NCI-H2227 (cell line): ENCODE results near the gene UBE2L6.

Experiments used
- DNase-seq: peaks from one replicate; lab custom pipeline; 2025; ENCODE audit not compliant: unreplicated experiment; lab: John Stamatoyannopoulos, UW

The UBE2L6 gene

GRCh38 chr11:57530596-57531507, 36.6 kb downstream of the UBE2L6 start, which contains the start of gene TIMM10:
TSS of gene TIMM10 (minus strand) at chr11:57530754. CDS start at chr11:57530189, 565 bp downstream.
- DNase-seq: peak; percentile 99

GRCh38 chr11:57530215-57530595, 37.3 kb downstream of the UBE2L6 start:
- peak; percentile 34 for DNase-seq

- DNase-seq: no peak
Observed at GRCh38 chr11:57529012-57529411, 38.5 kb downstream of the UBE2L6 start.

- peak; percentile 82 for DNase-seq
Observed at GRCh38 chr11:57527056-57527631, 40.3 kb downstream of the UBE2L6 start.

- no peak for DNase-seq
Observed at GRCh38 chr11:57523419-57523818, 44.1 kb downstream of the UBE2L6 start.

GRCh38 chr11:57521116-57521515, 46.4 kb downstream of the UBE2L6 start:
- DNase-seq: no peak

GRCh38 chr11:57516061-57516443, 51.4 kb downstream of the UBE2L6 start:
- no peak for DNase-seq

GRCh38 chr11:57515332-57516060, 52.0 kb downstream of the UBE2L6 start, which contains the start of gene SLC43A1:
TSS of gene SLC43A1 (minus strand) at chr11:57515702. CDS start at chr11:57514111, 1,591 bp downstream.
- DNase-seq: peak; percentile 58

- DNase-seq: peak; percentile 45
Observed at GRCh38 chr11:57514538-57515331, 52.7 kb downstream of the UBE2L6 start.

- DNase-seq: peak; percentile 30
Observed at GRCh38 chr11:57513911-57514537, 53.4 kb downstream of the UBE2L6 start.

GRCh38 chr11:57513452-57513795, 54.0 kb downstream of the UBE2L6 start:
- no peak for DNase-seq

- DNase-seq: no peak
Observed at GRCh38 chr11:57512646-57513451, 54.6 kb downstream of the UBE2L6 start.

GRCh38 chr11:57511741-57512430, 55.6 kb downstream of the UBE2L6 start:
- DNase-seq: no peak

- DNase-seq: no peak
Observed at GRCh38 chr11:57508341-57509170, 58.9 kb downstream of the UBE2L6 start.

- no peak for DNase-seq
Observed at GRCh38 chr11:57506522-57506921, 61.0 kb downstream of the UBE2L6 start.

GRCh38 chr11:57504511-57504910, 63.0 kb downstream of the UBE2L6 start:
- no peak for DNase-seq

- DNase-seq: no peak
Observed at GRCh38 chr11:57502870-57503269, 64.6 kb downstream of the UBE2L6 start.

GRCh38 chr11:57502376-57502775, 65.1 kb downstream of the UBE2L6 start:
- no peak for DNase-seq
